Measurements from ENCODE around the gene UACA. TPM values are rescaled to one million over a fixed set of nuclear protein-coding genes. Genes with fewer than 3 reads are reported as not detected.

UACA gene
- total and polyA plus RNA-seq, 9 of the 15 experiments (the other 6 are each of a cell fraction or from before 2014, with no cell fraction given): 0.06 to 0.33 (median 0.15) TPM; not detected in 5

GRCh38 chr15:70632491-70633102 lies 130.8 kb downstream of the UACA start:
- WGBS (ENCODE audit: insufficient coverage, low coverage, missing lambda C conversion rate): 1% methylated on average over 5 of the region's 5 CpGs
- TF ChIP-seq KLF13 (tag; IDR thresholded peaks at IDR 0.05; ENCODE audit: borderline replicate concordance, low read depth) (no peak), SP1 (CRISPR knock-in tag; IDR thresholded peaks at IDR 0.05) (no peak), SNIP1 (IDR thresholded peaks at IDR 0.05; ENCODE audit: low read depth) (no peak), CREBBP (IDR thresholded peaks at IDR 0.05; ENCODE audit: low read depth, low read length) (no peak), TEAD2 (tag; IDR thresholded peaks at IDR 0.05) (no peak), SRSF9 (IDR thresholded peaks at IDR 0.05; ENCODE audit: borderline replicate concordance, low read depth, low read length) (no peak), ZNF766 (CRISPR knock-in tag; conservative IDR thresholded peaks at IDR 0.05) (no peak)
- ATAC-seq: no peak
- Histone ChIP-seq H3K9ac (ENCODE audit: insufficient read depth in 1 of 2, low read depth in 2 of 2, low read length in 2 of 2) (no peak overlapping the region), H4K20me1 (replicated peaks; ENCODE audit: control insufficient read depth, insufficient read depth, low read length) (no peaks in the 10 kb centered on the region), H3K27me3 (ENCODE audit: control insufficient read depth in 2 of 2, insufficient read depth in 2 of 2, low read length in 2 of 2) (peaks cover 0 to 40% of the 10 kb centered on the region in 2 experiments; a peak in 4 of 5 replicates), H3K4me1 (replicated peaks in 1 of 2; ENCODE audit: control insufficient read depth in 2 of 2, insufficient read depth in 2 of 2, low read length in 2 of 2) (peaks cover 11 to 18% of the 10 kb centered on the region in 2 experiments; a peak in 4 of 5 replicates), H2AFZ (ENCODE audit: low read depth, low read length) (no peak overlapping the region), H3K9me1 (ENCODE audit: control insufficient read depth, insufficient read depth, low read length) (peaks cover 3% of the 10 kb centered on the region), H3K27ac (ENCODE audit: extremely low read depth, low read depth, low read length) (no peak overlapping the region), H3K4me3 (no peak overlapping the region), H3K4me2 (ENCODE audit: insufficient read depth, low read length) (no peak overlapping the region), H3K9me3 (replicated peaks; ENCODE audit: control insufficient read depth, insufficient read depth, low read depth, low read length) (no peaks in the 10 kb centered on the region), H3K79me2 (ENCODE audit: control insufficient read depth, insufficient read depth, low read length) (no peaks in the 10 kb centered on the region), H3K36me3 (ENCODE audit: control insufficient read depth, insufficient read depth, low read length) (no peaks in the 10 kb centered on the region)
- DNase-seq (ENCODE audit: extremely low read depth in 1 of 4, low spot score in 3 of 4): no peak
- no TSS peak for BruUV-seq (replicated peaks)
- FAIRE-seq: peak; percentile 52
- in situ Hi-C loops (cut with MboI): no loop called here
- CTCF ChIA-PET (ENCODE audit: low intra/inter-chr PET ratio): no interaction called here
- intact Hi-C loops (cut with micrococcal nuclease): no loop called here
- POLR2A ChIA-PET: no interaction called here

Measured in K562 (cell line).